NOMO-1 treated with DMSO at 0.1 percent for 48 hours (cell line): Measurements from ENCODE around the gene MTOR.
"Not testable (repeated sequence)": the region's sequence is repeated elsewhere in the genome, so short reads cannot be mapped to it uniquely, and the experiment has no call there.

ENCODE experiments used
- DNase-seq: peaks from one replicate; lab custom pipeline; 2025; ENCODE audit not compliant: unreplicated experiment; lab: John Stamatoyannopoulos, UW

MTOR gene

DNA sequence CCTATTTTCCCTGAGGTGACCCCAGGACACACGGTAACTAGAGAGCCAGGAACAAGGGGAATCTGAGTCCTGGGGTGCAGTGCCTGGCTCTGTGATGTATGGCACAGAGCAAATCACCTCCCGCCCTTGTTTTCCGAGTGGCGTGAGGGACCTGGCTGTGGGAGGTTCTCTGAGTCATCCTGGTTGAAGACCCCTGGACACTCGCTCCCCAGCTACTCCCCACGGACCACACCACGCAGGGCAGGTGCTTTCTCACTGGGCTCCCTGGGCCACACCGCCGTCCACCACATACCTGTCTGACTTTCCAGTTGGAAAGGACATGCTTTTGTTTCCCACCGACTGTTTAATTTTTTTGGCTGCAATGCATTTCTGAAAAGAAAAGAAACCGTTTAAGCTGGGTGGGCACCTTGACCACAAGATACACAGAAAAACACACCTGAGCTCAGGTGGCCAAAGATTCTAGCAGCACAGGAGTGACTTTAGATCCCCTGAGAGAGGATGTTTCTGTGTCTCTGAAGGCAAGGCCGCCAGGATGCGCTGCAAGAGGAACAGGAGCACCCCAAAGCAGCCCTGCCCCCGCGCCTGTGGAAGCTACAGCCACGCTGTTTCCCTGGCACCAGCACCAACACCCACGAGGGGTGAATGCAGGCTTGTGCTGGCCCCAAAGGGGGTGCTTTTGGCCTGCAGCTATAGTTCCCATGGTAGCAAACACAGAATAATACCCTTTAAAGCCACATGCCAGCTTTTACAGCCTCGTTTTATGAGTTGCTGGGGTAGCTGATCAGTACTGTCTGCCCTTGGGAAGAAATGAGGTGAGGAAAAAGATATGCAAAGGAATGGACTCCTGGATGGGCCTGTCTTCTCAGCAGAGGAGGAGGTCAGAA is 194.4 kb downstream of the MTOR start:
- no peak for DNase-seq

DNA sequence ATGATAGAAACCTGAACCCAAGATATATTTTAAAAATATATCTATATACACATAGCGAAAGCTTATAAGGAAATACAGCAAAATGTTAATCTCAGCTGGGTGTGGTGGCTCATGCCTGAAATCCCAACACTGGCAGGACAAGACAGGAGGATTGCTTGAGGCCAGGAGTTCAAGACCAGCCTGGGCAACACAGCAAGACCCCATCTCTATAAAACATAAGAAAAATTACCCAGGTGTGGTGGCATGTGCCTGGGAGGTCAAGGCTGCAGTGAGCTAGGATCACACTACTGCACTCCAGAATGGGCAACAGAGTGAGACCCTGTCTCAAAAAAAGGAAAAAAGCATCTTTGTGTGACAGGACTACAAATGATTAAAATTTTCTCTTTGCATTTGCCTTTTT is 196.6 kb downstream of the MTOR start:
- DNase-seq: no peak

DNA sequence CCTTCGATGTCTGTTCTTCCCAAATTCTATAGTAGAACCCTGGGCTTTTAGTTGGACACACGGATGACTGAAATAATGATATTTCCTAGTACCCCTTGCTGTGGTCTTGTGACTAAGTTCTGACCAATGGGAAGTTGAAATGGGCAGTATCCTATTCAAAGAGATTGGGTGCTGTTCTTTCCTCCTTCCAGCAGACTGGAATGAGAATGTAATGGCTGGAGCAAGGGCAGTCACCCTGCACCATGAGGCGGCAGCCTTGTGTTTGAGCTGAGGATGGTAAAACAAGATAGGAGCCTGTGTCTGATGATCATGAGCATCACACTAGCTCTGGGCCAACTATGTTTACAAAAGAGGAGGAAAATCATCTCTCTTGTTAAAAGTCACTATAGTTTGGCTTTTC is 197.4 kb downstream of the MTOR start:
- no peak for DNase-seq

DNA sequence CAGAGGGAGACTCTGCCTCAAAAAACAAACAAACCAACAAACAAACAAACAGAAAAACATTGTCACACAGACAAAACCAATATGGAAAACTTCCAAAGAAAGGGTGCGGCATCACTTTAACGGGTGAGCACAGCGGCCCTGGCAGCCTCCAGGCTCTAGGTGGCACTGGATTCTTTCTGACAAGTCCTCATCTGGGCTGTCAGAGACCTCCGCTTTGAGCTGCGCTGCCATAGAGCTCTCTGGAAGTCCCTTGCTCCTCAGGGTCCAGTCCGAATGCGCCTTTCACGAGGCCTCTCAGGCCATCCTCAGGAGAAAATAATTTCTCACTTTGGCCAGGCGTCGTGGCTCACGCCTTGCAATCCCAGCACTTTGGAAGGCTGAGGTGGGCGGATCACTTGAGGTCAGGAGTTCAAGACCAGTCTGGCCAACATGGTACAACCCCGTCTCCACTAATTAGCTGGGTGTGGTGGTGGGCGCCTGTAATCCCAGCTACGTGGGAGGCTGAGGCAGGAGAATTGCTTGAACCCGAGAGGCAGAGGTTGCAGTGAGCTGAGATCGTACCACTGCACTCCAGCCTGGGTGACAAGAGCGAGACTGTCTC is 198.3 kb downstream of the MTOR start:
- not testable (repeated sequence) for DNase-seq

DNA sequence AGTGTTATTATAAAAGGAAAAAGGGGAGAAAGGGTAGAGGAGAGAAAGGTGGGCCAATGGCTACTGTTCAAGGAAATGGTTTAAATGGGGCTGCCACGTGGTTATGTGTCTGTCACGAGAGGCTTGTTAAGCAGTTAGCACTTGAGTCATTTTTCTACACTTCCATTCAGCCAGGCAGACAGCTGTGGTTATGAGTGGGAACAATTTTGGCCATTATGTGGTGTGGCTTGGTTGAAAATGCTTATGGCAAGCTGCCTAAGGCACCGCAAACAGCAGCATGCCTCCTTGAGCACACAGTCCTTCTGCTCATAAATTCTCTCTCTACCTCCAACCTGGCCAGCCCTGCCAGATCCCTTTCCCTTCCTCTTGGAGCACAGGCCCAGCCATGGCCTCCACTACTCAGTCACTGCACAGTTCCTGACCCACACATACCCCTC is 199.4 kb downstream of the MTOR start:
- DNase-seq: no peak

DNA sequence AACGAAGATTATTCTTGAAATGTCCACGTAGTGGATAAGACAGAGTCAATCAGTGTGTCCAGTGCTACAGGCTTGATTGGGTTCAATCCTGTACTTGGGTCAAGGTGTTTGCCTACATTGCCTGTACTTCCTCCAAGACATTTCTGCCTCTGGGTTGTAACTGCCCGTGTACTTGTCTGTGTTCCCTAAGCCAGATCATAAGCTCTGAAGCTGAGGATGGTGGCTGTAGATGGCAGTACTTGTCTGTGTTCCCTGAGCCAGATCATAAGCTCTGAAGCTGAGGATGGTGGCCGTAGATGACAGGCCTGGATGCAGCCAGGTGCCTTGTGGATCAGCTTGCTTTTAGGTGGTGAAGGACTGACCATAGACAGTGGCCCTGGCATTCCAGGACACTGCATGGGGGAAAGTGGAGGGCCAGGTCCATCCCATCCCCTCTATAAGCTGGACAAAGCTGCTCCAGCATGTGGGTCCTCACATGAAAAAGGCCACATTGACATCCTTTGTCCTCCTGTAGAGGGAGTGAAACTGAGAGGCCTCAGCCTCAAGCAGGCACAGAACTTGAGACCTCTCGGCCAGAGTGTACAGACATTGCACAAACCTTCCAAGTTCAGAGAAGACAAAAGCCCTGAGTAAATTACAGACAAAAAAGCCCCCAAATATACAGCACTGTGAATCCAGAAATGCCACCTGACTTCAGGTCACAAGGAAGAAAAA is 200.5 kb downstream of the MTOR start:
- no peak for DNase-seq

DNA sequence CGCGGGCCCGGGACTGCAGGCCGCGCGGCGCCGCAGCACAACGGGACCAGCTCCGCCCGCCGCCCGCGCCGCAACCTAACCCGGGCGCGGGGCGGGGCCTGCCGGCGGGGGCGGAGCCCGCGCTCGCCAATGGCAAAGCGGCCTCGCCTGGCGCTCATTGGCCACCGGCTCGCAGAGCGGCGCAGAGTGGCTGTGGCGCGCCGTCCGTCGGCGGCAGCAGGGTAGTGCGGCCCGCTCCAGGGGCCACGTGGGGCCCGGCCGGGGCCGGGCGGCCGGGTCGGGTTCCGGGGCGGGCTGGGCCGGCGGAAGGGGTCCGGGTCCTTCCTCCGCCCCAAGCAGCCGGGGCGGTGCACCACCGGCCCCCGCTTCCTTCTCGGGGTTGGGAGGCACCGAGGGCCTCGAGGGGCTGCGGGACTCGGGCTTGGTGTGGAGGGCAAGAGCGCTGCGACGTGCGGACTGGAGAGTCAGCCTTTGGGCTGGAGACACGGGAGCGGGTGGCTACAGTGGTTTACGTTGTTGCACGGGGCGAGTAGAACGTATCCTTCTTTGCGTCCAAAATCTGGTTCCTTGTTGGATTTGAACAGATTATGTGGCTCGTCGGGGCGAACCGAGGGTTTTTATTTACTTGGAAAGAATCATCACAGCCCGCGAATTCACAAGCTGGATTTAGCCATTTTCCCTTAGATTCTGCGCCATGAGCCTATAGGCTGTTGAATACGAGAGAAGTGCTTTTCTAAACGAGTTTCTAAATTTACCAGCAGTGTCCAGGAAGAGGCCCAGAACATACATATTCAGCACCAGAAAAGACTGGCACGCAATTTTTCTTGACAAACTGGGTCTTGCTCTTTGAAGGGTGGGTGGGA is 202.2 kb downstream of the MTOR start, which contains the start of gene SRM:
SRM (minus strand) TSS at position 51 of the 863 bp plus-strand sequence. CDS start 75 bp downstream, outside the sequence.
- DNase-seq: peak; percentile 85

DNA sequence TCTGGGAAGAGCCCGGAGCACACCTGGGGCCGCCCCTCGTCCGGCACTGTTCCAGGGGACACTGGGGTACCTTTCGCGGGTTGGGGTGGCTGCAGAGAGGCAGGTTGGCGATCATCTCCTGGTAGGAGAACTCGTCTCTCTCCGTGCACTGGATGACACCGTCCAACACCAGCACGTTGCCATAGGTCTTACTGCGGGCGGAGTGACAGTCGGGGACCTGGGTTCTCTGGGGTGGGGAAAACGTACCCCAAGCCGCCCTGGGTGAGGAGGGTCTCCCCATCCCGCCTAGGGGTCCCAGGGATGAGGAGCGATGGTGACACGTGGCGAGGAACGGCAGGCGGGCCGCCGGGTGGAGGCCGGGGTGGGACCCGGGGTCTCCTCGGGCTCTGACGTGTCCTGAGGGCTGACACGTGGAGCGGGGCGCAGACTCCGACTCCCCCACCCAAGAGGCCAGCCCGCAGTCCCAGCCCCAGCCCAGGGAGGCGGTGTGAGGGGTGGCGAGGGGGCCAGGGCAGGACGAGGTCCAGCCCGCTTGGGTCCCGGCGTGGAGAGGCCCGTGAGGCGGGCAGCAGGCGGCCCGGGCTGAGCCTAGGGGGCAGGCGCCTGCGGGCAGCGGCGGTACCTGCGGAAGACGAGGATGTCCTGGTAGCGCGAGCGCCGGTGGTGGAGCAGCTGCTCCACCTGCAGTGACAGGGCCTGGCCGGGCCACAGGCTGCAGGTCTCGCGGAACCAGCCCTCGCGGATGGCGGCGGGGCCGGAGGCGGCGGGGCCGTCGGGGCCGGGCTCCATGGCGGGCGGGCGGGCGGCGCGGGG is 203.0 kb downstream of the MTOR start:
- no peak for DNase-seq

DNA sequence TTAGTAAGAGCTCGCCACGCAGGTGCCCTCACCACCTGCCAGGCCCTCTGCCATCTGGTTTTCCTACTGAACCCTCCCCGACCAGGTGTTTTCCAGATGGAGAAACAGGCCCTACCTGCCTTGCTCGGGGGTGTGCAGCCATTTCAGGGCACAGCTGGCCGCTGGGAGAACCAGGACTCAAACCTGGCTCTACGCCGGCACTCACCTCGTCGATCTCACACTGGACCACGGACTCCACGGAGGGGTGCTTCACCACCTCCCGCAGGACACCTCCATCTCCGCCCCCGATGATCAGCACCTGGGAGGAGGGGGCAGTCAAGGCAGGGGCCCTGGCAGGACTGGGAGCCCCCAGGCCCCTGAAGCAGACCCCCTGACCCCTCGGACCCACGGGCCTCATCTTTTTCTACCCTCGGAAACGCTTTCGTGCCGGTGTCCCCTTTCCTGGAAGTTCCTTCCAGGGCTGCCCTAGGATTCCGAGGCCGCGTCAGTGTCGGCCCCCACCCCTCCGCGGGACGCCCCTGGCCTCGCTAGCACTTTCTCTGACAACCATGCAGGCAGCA is 203.7 kb downstream of the MTOR start:
- DNase-seq: no peak

DNA sequence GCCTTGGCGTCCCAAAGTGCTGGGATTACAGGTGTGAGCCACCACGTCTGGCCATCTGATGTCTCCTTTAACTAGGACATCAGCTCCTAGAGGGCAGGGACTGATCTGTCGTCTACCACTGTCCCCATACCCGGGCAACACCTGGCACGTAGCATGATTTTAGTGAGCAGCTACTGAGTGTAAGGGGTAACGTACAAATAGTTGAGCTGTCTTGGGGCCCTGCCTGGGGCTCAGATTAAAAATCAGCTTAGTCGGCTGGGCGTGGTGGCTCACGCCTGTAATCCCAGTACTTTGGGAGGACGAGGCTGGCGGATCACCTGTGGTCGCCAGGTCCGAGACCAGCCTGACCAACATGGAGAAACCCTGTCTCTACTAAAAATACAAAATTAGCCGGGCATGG is 204.3 kb downstream of the MTOR start:
- no peak for DNase-seq

DNA sequence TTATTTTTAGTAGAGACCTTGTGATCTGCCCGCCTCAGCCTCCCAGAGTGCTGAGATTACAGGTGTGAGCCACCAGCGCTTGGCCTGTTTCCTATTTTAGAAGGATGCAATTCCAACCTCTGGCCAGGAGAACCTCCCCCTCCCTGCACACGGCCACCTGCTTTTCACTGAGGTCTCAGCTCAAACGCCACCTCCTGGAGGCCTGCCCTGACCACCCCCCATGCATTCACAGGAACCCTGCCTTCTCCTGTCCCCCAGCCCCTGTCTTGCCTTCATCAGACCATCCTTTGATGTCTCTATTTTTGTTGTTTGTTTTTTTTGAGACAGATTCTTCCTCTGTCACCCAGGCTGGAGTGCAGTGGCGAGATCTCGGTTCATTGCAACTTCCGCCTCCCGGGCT is 204.9 kb downstream of the MTOR start:
- no peak for DNase-seq
